NCI-H2029 (cell line): ENCODE measurements around the gene SCLY.

Experiments used
- DNase-seq: peaks from one replicate; lab custom pipeline; 2025; lab: John Stamatoyannopoulos, UW

SCLY gene

GRCh38 chr2:238097988-238098871, 37.4 kb downstream of the SCLY start:
- DNase-seq: peak; percentile 81

- no peak for DNase-seq
Measured at GRCh38 chr2:238098901-238099713, 38.3 kb downstream of the SCLY start.

GRCh38 chr2:238099714-238100048, 38.9 kb downstream of the SCLY start:
- no peak for DNase-seq

GRCh38 chr2:238100049-238100820, 39.4 kb downstream of the SCLY start, which contains the start of gene ESPNL:
TSS of gene ESPNL (plus strand) at chr2:238100340. CDS start at chr2:238100420, 80 bp downstream.
- DNase-seq: no peak

GRCh38 chr2:238100821-238101771, 40.3 kb downstream of the SCLY start:
- DNase-seq: no peak

- DNase-seq: no peak
Measured at GRCh38 chr2:238101891-238102841, 41.4 kb downstream of the SCLY start.

GRCh38 chr2:238102865-238103264, 42.1 kb downstream of the SCLY start:
- DNase-seq: no peak

- no peak for DNase-seq
Measured at GRCh38 chr2:238103465-238104225, 42.8 kb downstream of the SCLY start.

GRCh38 chr2:238104226-238104690, 43.5 kb downstream of the SCLY start:
- DNase-seq: no peak

GRCh38 chr2:238104691-238105371, 44.0 kb downstream of the SCLY start:
- DNase-seq: no peak

GRCh38 chr2:238105506-238106338, 44.9 kb downstream of the SCLY start:
- DNase-seq: no peak

- no peak for DNase-seq
Measured at GRCh38 chr2:238106339-238106697, 45.5 kb downstream of the SCLY start.

- no peak for DNase-seq
Measured at GRCh38 chr2:238106698-238107524, 46.1 kb downstream of the SCLY start.

- DNase-seq: no peak
Measured at GRCh38 chr2:238107525-238108422, 47.0 kb downstream of the SCLY start.

- no peak for DNase-seq
Measured at GRCh38 chr2:238108423-238109183, 47.8 kb downstream of the SCLY start.
